IMR-90 (cell line): ENCODE data around the gene HTT-AS. TPM values are rescaled to one million over a fixed set of nuclear protein-coding genes. Genes with fewer than 3 reads are reported as not detected.

Source experiments
- ATAC-seq: fragments of 200-7000 bp; cut with Tn5 transposase; 2 replicates; pipeline ENCODE4 v1.9.1; 2020; ENCODE audit warnings: low read depth, mild to moderate bottlenecking, moderate library complexity
- BruUV-seq: library from RNA; stranded (reverse); fragments of 400-500 nt; replicated peaks from 2 replicates; lab custom pipeline; 2021; lab: Mats Ljungman, UMichigan
- CTCF ChIA-PET: fragments of 300-600 bp; formaldehyde crosslinking; extraction: SDS; loops from one replicate; lab custom pipeline; 2021; ENCODE audit warnings: antibody characterized with exemption; lab: Yijun Ruan, JAX
- POLR2A ChIA-PET: fragments of 300-600 bp; sonication (Branson Sonifier 250); formaldehyde crosslinking; loops from one replicate; lab custom pipeline; 2022; ENCODE audit warnings: antibody characterized with exemption; ENCODE audit not compliant: unreplicated experiment; lab: Charles Lee
- DNase-seq: peaks from one replicate; pipeline ENCODE4 v3.0.0; 2013
- H2AFZ ChIP-seq: replicated peaks from 2 replicates; pipeline ENCODE3; 2013; ENCODE audit warnings: low read length, mild to moderate bottlenecking; ENCODE audit not compliant: poor library complexity
- H2AK5ac ChIP-seq: 2 replicates; pipeline ENCODE4 v1.6.1; 2013; ENCODE audit warnings: low read depth, low read length, inconsistent platforms
- H2AK9ac ChIP-seq: replicated peaks from 2 replicates; pipeline ENCODE3; 2013; ENCODE audit warnings: mild to moderate bottlenecking, low read depth, low read length, moderate library complexity; ENCODE audit not compliant: poor library complexity
- H2BK120ac ChIP-seq: 2 replicates; pipeline ENCODE4 v1.6.1; 2013; ENCODE audit warnings: low read depth, low read length, inconsistent platforms
- H2BK15ac ChIP-seq: 3 replicates; pipeline ENCODE4 v1.6.1; 2013; ENCODE audit warnings: low read depth, low read length, inconsistent platforms
- H2BK20ac ChIP-seq: 2 replicates; pipeline ENCODE4 v1.6.1; 2013; ENCODE audit warnings: low read depth, mild to moderate bottlenecking, inconsistent platforms, low read length, moderate library complexity
- H2BK5ac ChIP-seq: 2 replicates; pipeline ENCODE4 v1.6.1; 2013; ENCODE audit warnings: mild to moderate bottlenecking, low read depth, low read length, inconsistent platforms; ENCODE audit not compliant: poor library complexity, severe bottlenecking
- H3K14ac ChIP-seq: replicated peaks from 2 replicates; pipeline ENCODE4 v1.6.1; 2013; ENCODE audit warnings: low read depth, low read length, inconsistent platforms
- H3K18ac ChIP-seq: 2 replicates; pipeline ENCODE4 v1.6.1; 2013; ENCODE audit warnings: low read depth, low read length, control low read depth
- H3K23ac ChIP-seq: 2 replicates; pipeline ENCODE4 v1.6.1; 2013; ENCODE audit warnings: low read depth, low read length, inconsistent platforms
- H3K27ac ChIP-seq: 2 replicates; pipeline ENCODE4 v1.5.1; 2013; ENCODE audit warnings: mild to moderate bottlenecking, control low read depth, low read length; ENCODE audit not compliant: insufficient read depth
- H3K27me3 ChIP-seq: 2 replicates; pipeline ENCODE4 v1.6.1; 2013; ENCODE audit warnings: low read length; ENCODE audit not compliant: control insufficient read depth, insufficient read depth
- H3K36me3 ChIP-seq: 2 replicates; pipeline ENCODE4 v1.6.1; 2013; ENCODE audit warnings: low read length, mixed read lengths; ENCODE audit not compliant: control insufficient read depth, insufficient read depth
- H3K4ac ChIP-seq: 2 replicates; pipeline ENCODE4 v1.6.1; 2013; ENCODE audit warnings: low read depth, low read length, inconsistent platforms
- H3K4me1 ChIP-seq: 2 replicates; pipeline ENCODE4 v1.6.1; 2013; ENCODE audit warnings: low read length, mixed read lengths; ENCODE audit not compliant: control insufficient read depth, insufficient read depth
- H3K4me2 ChIP-seq: 2 replicates; pipeline ENCODE4 v1.6.1; 2013; ENCODE audit warnings: low read depth, mild to moderate bottlenecking, control low read depth, low read length, moderate library complexity
- H3K4me3 ChIP-seq: 2 replicates; pipeline ENCODE4 v1.5.1; 2013; ENCODE audit warnings: low read depth, mild to moderate bottlenecking, control low read depth, low read length, moderate library complexity; ENCODE audit not compliant: insufficient read depth
- H3K56ac ChIP-seq: 2 replicates; pipeline ENCODE4 v1.6.1; 2013; ENCODE audit warnings: low read length, inconsistent platforms; ENCODE audit not compliant: insufficient read depth; ENCODE audit errors: extremely low read depth
- H3K79me1 ChIP-seq, 2 experiments: 2 replicates each; pipeline ENCODE4 v1.6.1; 2013; ENCODE audit warnings: low read length in 2 of 2, inconsistent platforms in 1 of 2, low read depth in 1 of 2
- H3K9ac ChIP-seq: 2 replicates; pipeline ENCODE4 v1.6.1; 2013; ENCODE audit warnings: low read depth, low read length, control low read depth
- H3K9me1 ChIP-seq: 2 replicates; pipeline ENCODE4 v1.6.1; 2013; ENCODE audit warnings: low read length, inconsistent platforms; ENCODE audit not compliant: insufficient read depth
- H3K9me3 ChIP-seq: 2 replicates; pipeline ENCODE4 v1.6.1; 2013; ENCODE audit warnings: low read length; ENCODE audit not compliant: control insufficient read depth, insufficient read depth
- H4K20me1 ChIP-seq: 2 replicates; pipeline ENCODE4 v1.6.1; 2013; ENCODE audit warnings: low read length, inconsistent platforms; ENCODE audit not compliant: insufficient read depth
- H4K5ac ChIP-seq: 2 replicates; pipeline ENCODE4 v1.6.1; 2013; ENCODE audit warnings: mild to moderate bottlenecking, low read depth, low read length, control low read depth
- H4K8ac ChIP-seq, 2 experiments: 2 replicates each; pipeline ENCODE4 v1.6.1; 2013; ENCODE audit warnings: low read depth in 2 of 2, low read length in 2 of 2, control low read depth in 1 of 2, inconsistent platforms in 1 of 2
- H4K91ac ChIP-seq: 2 replicates; pipeline ENCODE4 v1.6.1; 2013; ENCODE audit warnings: low read depth, low read length, inconsistent platforms; ENCODE audit not compliant: insufficient read depth
- CEBPB ChIP-seq: IDR thresholded peaks from 2 replicates; pipeline ENCODE4 v1.6.1; 2012; ENCODE audit warnings: low read depth, low read length, improper control_type of control experiment
- CHD1 ChIP-seq: IDR thresholded peaks from 2 replicates; pipeline ENCODE4 v1.6.1; 2012; ENCODE audit warnings: low read depth, low read length, improper control_type of control experiment
- CTCF ChIP-seq: conservative IDR thresholded peaks from 2 replicates; pipeline ENCODE4 v1.5.1; 2012; ENCODE audit warnings: mild to moderate bottlenecking, low read depth, low read length, improper control_type of control experiment
- FOS ChIP-seq: fragments of 150-350 bp; IDR thresholded peaks from 2 replicates; pipeline ENCODE4 v1.6.1; 2016; ENCODE audit warnings: low read depth, low read length
- MAFK ChIP-seq: IDR thresholded peaks from 2 replicates; pipeline ENCODE4 v1.6.1; 2012; ENCODE audit warnings: low read depth, low read length, improper control_type of control experiment
- MAZ ChIP-seq: IDR thresholded peaks from 2 replicates; pipeline ENCODE4 v1.6.1; 2012; ENCODE audit warnings: low read depth, mild to moderate bottlenecking, low read length, improper control_type of control experiment, moderate library complexity, borderline replicate concordance
- MXI1 ChIP-seq: IDR thresholded peaks from 2 replicates; pipeline ENCODE4 v1.6.1; 2012; ENCODE audit warnings: low read depth, mild to moderate bottlenecking, low read length, moderate library complexity, borderline replicate concordance
- NFE2L2 ChIP-seq: fragments of 150-350 bp; IDR thresholded peaks from 2 replicates; pipeline ENCODE4 v1.6.1; 2016; ENCODE audit warnings: low read depth, mild to moderate bottlenecking, low read length
- RAD21 ChIP-seq: IDR thresholded peaks from 2 replicates; pipeline ENCODE4 v1.6.1; 2012; ENCODE audit warnings: low read length, improper control_type of control experiment
- RCOR1 ChIP-seq: IDR thresholded peaks from 2 replicates; pipeline ENCODE4 v1.6.1; 2012; ENCODE audit warnings: mild to moderate bottlenecking, low read length, improper control_type of control experiment; ENCODE audit not compliant: insufficient replicate concordance
- RFX5 ChIP-seq: IDR thresholded peaks from 2 replicates; pipeline ENCODE4 v1.8.0; 2012; ENCODE audit warnings: low read depth, mild to moderate bottlenecking, low read length, moderate library complexity
- SMC3 ChIP-seq: fragments of 150-350 bp; IDR thresholded peaks from 2 replicates; pipeline ENCODE4 v1.6.1; 2016; ENCODE audit warnings: low read depth, mild to moderate bottlenecking, antibody characterized with exemption, low read length, moderate library complexity
- USF2 ChIP-seq: fragments of 150-350 bp; IDR thresholded peaks from 2 replicates; pipeline ENCODE4 v1.6.1; 2017; ENCODE audit warnings: mild to moderate bottlenecking, antibody characterized with exemption, low read length, low read depth
- WGBS, 2 experiments: methylation state at CpG; one replicate each; pipeline versions ENCODE4 v1.1.5 to v1.1.7; 2013; ENCODE audit warnings: missing lambda C conversion rate in 2 of 2; ENCODE audit not compliant: insufficient read length in 1 of 2; ENCODE audit errors: extremely low coverage in 2 of 2; 5-methylcytosine and 5-hydroxymethylcytosine counted together
- dilution Hi-C: fragments of 300-500 bp; cut with HindIII; formaldehyde crosslinking; loops from one replicate; pipeline ENCODE4 v1.14.3; 2018; ENCODE audit warnings: low sequenced_read_pairs; ENCODE audit not compliant: unreplicated experiment
- in situ Hi-C: fragments of 300-500 bp; cut with MboI; formaldehyde crosslinking; loops from 3 replicates; pipeline ENCODE4 v1.14.3; 2019; ENCODE audit warnings: low sequenced_read_pairs, inconsistent platforms, mixed read lengths
- intact Hi-C: fragments of 100-400 bp; cut with micrococcal nuclease; formaldehyde crosslinking; loops from 2 replicates; pipeline ENCODE4 v1.10.0; 2022
- polyA plus RNA-seq, 3 experiments: library from polyadenylated mRNA; depleted of rRNA; stranded (reverse); fragments of >200 nt; gene quantifications; 2 replicates each; pipeline ENCODE4 v1.2.3, GENCODE V29; 2012; ENCODE audit warnings: low replicate concordance in 1 of 3
- total RNA-seq: library from RNA; depleted of rRNA; stranded (reverse); fragments of >200 nt; gene quantifications from 2 replicates; pipeline ENCODE4 v1.2.3, GENCODE V29; 2012

HTT-AS gene
- total and polyA plus RNA-seq, 2 of the 4 experiments (the other 2 are of a cell fraction): not detected

GRCh38 chr4:3098346-3098745 is 24.0 kb upstream of the HTT-AS start:
- in situ Hi-C loops: no loop called here
- H2AFZ ChIP-seq: no peak overlapping the region

More at GRCh38 chr4:3098346-3098745, 24.0 kb upstream of the HTT-AS start:
- Histone ChIP-seq H4K20me1 (peaks cover 17% of the 10 kb centered on the region), H2AK5ac (no peak overlapping the region), H3K23ac (no peak overlapping the region), H3K4me3 (no peak overlapping the region), H2BK20ac (no peak overlapping the region), H3K4me1 (no peaks in the 10 kb centered on the region), H3K9ac (no peak overlapping the region), H4K5ac (no peak overlapping the region), H2BK15ac (no peak overlapping the region), H3K4me2 (no peak overlapping the region), H3K27me3 (no peaks in the 10 kb centered on the region), H3K27ac (no peak overlapping the region), H3K14ac (no peak overlapping the region), H4K91ac (no peak overlapping the region), H2BK120ac (no peak overlapping the region), H4K8ac (no peak overlapping the region), H3K4ac (no peak overlapping the region), H3K9me1 (0 out of 2 replicates have a peak, but pooled peaks cover 13% of the 10 kb centered on the region), H3K36me3 (peaks cover 24% of the 10 kb centered on the region), H3K9me3 (no peaks in the 10 kb centered on the region), H3K56ac (no peak overlapping the region), H2BK5ac (no peak overlapping the region), H3K79me1 (peaks cover 20 to 39% of the 10 kb centered on the region in 2 experiments), H2AK9ac (no peak overlapping the region), H3K18ac (no peak overlapping the region)
- ChIA-PET POLR2A (interaction anchor here (0.6 kb wide), 1 partner anchor 17 kb away, joined by 9 read pairs; no protein-coding TSS in a partner anchor), CTCF (no interaction called here)
- no CpG with 5 or more reads among the region's 2 CpGs for WGBS, 2 experiments
- DNase-seq: no peak
- dilution Hi-C loops (no loop called here), intact Hi-C loops (no loop called here)
- no peak for TF ChIP-seq FOS
- TF ChIP-seq MXI1: no peak
- no peak for TF ChIP-seq CTCF
- no peak for TF ChIP-seq RAD21
- TF ChIP-seq CEBPB: no peak
- TF ChIP-seq USF2: no peak
- no peak for TF ChIP-seq SMC3
- TF ChIP-seq CHD1: no peak
- no peak for TF ChIP-seq MAZ
- TF ChIP-seq MAFK: no peak
- no peak for TF ChIP-seq NFE2L2
- no peak for TF ChIP-seq RCOR1
- no peak for TF ChIP-seq RFX5
- ATAC-seq: peak; percentile 54; the same call in 1 of the 2 replicates
- no TSS peak for BruUV-seq
